ENCODE data around the gene ZNF679.
A peak's percentile ranks its signal among the peaks of the same experiment; 100 is the strongest.

ZNF679 gene

DNA sequence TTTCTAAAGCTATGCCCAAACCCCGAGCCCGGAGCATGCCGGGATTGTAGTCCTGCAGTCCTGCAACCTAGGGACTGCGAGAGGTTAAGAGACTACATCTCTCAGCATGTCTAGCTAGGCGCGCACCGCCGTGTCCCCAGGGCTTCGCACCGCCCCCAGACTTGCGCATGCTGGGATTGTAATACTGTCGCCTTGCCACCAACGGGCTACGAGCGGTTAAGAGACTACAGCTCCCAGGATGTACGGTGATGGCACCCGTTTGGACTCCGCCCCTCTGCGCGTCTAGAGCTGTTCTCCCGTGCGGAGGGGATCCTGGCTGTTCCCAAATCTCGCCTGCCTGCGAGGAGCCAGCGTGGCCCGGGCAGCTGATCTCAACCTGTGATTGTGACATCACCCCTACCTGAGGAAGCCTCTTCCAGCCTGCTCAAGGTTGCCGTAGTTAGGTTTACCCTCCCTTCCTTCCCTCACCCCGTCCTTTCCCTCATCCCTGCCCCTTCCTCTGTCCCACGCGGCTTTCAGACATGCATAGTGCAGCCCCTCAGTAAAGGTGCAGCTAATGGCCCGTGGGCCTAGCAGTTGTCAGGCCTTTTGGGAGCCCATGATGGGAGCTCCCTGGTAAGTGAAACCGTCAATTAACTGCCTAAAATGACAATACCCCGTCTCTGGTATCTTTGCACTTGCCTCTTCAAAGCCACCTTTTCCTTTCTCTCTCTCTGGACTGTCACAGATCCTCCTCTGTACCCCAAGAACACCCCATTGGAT lies 79.2 kb downstream of the ZNF679 start (continued):
- TF ChIP-seq, protein P1, sequence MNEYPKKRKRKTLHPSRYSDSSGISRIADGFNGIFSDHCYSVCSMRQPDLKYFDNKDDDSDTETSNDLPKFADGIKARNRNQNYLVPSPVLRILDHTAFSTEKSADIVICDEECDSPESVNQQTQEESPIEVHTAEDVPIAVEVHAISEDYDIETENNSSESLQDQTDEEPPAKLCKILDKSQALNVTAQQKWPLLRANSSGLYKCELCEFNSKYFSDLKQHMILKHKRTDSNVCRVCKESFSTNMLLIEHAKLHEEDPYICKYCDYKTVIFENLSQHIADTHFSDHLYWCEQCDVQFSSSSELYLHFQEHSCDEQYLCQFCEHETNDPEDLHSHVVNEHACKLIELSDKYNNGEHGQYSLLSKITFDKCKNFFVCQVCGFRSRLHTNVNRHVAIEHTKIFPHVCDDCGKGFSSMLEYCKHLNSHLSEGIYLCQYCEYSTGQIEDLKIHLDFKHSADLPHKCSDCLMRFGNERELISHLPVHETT (tag by site-specific recombination; IDR thresholded peaks at IDR 0.05) = no peak
- TF ChIP-seq EGR2 (tag by site-specific recombination; IDR thresholded peaks at IDR 0.05; ENCODE audit: low read depth) = no peak
- no peak for TF ChIP-seq FEZF1 (tag by site-specific recombination; IDR thresholded peaks at IDR 0.05)
- TF ChIP-seq OSR2 (tag by site-specific recombination; IDR thresholded peaks at IDR 0.05) = no peak
- TF ChIP-seq ZNF677 (tag by site-specific recombination; IDR thresholded peaks at IDR 0.05) = no peak
- peak; percentile 87 for TF ChIP-seq ZBTB20 (tag by site-specific recombination; IDR thresholded peaks at IDR 0.05)
- no peak for TF ChIP-seq ZNF621 (tag by site-specific recombination; IDR thresholded peaks at IDR 0.05)
- no peak for TF ChIP-seq ZNF354C (tag by site-specific recombination; IDR thresholded peaks at IDR 0.05; ENCODE audit: borderline replicate concordance, low read depth)
- TF ChIP-seq, protein P2, sequence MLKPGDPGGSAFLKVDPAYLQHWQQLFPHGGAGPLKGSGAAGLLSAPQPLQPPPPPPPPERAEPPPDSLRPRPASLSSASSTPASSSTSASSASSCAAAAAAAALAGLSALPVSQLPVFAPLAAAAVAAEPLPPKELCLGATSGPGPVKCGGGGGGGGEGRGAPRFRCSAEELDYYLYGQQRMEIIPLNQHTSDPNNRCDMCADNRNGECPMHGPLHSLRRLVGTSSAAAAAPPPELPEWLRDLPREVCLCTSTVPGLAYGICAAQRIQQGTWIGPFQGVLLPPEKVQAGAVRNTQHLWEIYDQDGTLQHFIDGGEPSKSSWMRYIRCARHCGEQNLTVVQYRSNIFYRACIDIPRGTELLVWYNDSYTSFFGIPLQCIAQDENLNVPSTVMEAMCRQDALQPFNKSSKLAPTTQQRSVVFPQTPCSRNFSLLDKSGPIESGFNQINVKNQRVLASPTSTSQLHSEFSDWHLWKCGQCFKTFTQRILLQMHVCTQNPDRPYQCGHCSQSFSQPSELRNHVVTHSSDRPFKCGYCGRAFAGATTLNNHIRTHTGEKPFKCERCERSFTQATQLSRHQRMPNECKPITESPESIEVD (tag by site-specific recombination; IDR thresholded peaks at IDR 0.05) = no peak
- TF ChIP-seq ZNF239 (tag by site-specific recombination; IDR thresholded peaks at IDR 0.05) = no peak
- TF ChIP-seq GLI4 (tag by site-specific recombination; IDR thresholded peaks at IDR 0.05) = no peak
- no peak for TF ChIP-seq ZNF514 (tag by site-specific recombination; IDR thresholded peaks at IDR 0.05)
- TF ChIP-seq KLF1 (tag by site-specific recombination; IDR thresholded peaks at IDR 0.05) = peak; percentile 67
- no peak for TF ChIP-seq ZNF670 (tag by site-specific recombination; IDR thresholded peaks at IDR 0.05; ENCODE audit: low read depth)
- TF ChIP-seq SCRT1 (tag by site-specific recombination; IDR thresholded peaks at IDR 0.05; ENCODE audit: borderline replicate concordance) = no peak
- TF ChIP-seq, protein P3, sequence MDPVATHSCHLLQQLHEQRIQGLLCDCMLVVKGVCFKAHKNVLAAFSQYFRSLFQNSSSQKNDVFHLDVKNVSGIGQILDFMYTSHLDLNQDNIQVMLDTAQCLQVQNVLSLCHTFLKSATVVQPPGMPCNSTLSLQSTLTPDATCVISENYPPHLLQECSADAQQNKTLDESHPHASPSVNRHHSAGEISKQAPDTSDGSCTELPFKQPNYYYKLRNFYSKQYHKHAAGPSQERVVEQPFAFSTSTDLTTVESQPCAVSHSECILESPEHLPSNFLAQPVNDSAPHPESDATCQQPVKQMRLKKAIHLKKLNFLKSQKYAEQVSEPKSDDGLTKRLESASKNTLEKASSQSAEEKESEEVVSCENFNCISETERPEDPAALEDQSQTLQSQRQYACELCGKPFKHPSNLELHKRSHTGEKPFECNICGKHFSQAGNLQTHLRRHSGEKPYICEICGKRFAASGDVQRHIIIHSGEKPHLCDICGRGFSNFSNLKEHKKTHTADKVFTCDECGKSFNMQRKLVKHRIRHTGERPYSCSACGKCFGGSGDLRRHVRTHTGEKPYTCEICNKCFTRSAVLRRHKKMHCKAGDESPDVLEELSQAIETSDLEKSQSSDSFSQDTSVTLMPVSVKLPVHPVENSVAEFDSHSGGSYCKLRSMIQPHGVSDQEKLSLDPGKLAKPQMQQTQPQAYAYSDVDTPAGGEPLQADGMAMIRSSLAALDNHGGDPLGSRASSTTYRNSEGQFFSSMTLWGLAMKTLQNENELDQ (tag by site-specific recombination; IDR thresholded peaks at IDR 0.05; ENCODE audit: low read depth) = no peak
- TF ChIP-seq ZNF521 (tag by site-specific recombination; IDR thresholded peaks at IDR 0.05) = no peak
- no peak for TF ChIP-seq ZNF768 (tag by site-specific recombination; IDR thresholded peaks at IDR 0.05)
- no peak for TF ChIP-seq MZF1 (tag by site-specific recombination; IDR thresholded peaks at IDR 0.05; ENCODE audit: borderline replicate concordance)
- no peak for TF ChIP-seq ZNF610 (tag by site-specific recombination; IDR thresholded peaks at IDR 0.05; ENCODE audit: borderline replicate concordance)
- no peak for TF ChIP-seq ZNF121 (tag by site-specific recombination; IDR thresholded peaks at IDR 0.05)
- TF ChIP-seq ZNF175 (tag by site-specific recombination; IDR thresholded peaks at IDR 0.05) = no peak
- TF ChIP-seq, protein P4, sequence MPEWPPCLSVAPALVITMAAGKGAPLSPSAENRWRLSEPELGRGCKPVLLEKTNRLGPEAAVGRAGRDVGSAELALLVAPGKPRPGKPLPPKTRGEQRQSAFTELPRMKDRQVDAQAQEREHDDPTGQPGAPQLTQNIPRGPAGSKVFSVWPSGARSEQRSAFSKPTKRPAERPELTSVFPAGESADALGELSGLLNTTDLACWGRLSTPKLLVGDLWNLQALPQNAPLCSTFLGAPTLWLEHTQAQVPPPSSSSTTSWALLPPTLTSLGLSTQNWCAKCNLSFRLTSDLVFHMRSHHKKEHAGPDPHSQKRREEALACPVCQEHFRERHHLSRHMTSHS (tag by site-specific recombination; IDR thresholded peaks at IDR 0.05) = no peak
- no peak for TF ChIP-seq ZNF24 (tag by site-specific recombination; IDR thresholded peaks at IDR 0.05)
- TF ChIP-seq ZEB2 (tag by site-specific recombination; IDR thresholded peaks at IDR 0.05) = no peak
- TF ChIP-seq ZNF37A (tag by site-specific recombination; IDR thresholded peaks at IDR 0.05) = no peak
- no peak for TF ChIP-seq HOXA7 (CRISPR knock-in tag; IDR thresholded peaks at IDR 0.05; ENCODE audit: borderline replicate concordance)
- no peak for TF ChIP-seq PRDM1 (tag by site-specific recombination; IDR thresholded peaks at IDR 0.05)
- no peak for TF ChIP-seq ZNF596 (tag by site-specific recombination; IDR thresholded peaks at IDR 0.05)
- TF ChIP-seq ZNF223 (tag by site-specific recombination; IDR thresholded peaks at IDR 0.05) = no peak
- peak; percentile 55; the same call in 1 of the 2 replicates for TF ChIP-seq ZXDB (tag by site-specific recombination; IDR thresholded peaks at IDR 0.05)
- TF ChIP-seq SCRT2 (tag by site-specific recombination; IDR thresholded peaks at IDR 0.05) = peak; percentile 50; the same call in 1 of the 2 replicates
- TF ChIP-seq ZNF785 (tag by site-specific recombination; IDR thresholded peaks at IDR 0.05) = no peak
- TF ChIP-seq, protein P5, sequence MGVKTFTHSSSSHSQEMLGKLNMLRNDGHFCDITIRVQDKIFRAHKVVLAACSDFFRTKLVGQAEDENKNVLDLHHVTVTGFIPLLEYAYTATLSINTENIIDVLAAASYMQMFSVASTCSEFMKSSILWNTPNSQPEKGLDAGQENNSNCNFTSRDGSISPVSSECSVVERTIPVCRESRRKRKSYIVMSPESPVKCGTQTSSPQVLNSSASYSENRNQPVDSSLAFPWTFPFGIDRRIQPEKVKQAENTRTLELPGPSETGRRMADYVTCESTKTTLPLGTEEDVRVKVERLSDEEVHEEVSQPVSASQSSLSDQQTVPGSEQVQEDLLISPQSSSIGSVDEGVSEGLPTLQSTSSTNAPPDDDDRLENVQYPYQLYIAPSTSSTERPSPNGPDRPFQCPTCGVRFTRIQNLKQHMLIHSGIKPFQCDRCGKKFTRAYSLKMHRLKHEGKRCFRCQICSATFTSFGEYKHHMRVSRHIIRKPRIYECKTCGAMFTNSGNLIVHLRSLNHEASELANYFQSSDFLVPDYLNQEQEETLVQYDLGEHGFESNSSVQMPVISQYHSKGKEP (tag by site-specific recombination; IDR thresholded peaks at IDR 0.05) = peak; percentile 40; the same call in 1 of the 2 replicates
- no peak for TF ChIP-seq ZNF350 (tag by site-specific recombination; IDR thresholded peaks at IDR 0.05)
